Skeletal muscle satellite cell (primary cell): ENCODE data around the gene CT47A1. TPM values are rescaled to one million over a fixed set of nuclear protein-coding genes. Genes with fewer than 3 reads are reported as not detected.
"Not testable (repeated sequence)": the region's sequence is repeated elsewhere in the genome, so short reads cannot be mapped to it uniquely, and the experiment has no call there.

Experiments used
- H3K27me3 ChIP-seq: 2 replicates; pipeline ENCODE4 v1.7.0; 2013; ENCODE audit warnings: low read length; ENCODE audit not compliant: control insufficient read depth, insufficient read depth
- H3K36me3 ChIP-seq: 2 replicates; pipeline ENCODE4 v1.7.0; 2013; ENCODE audit warnings: mild to moderate bottlenecking, control low read depth, low read length; ENCODE audit not compliant: insufficient read depth
- H3K4me1 ChIP-seq: 2 replicates; pipeline ENCODE4 v1.7.0; 2013; ENCODE audit warnings: low read length; ENCODE audit not compliant: control insufficient read depth, insufficient read depth
- H3K4me2 ChIP-seq: 2 replicates; pipeline ENCODE4 v1.7.0; 2013; ENCODE audit warnings: mild to moderate bottlenecking, low read length
- H3K4me3 ChIP-seq: 2 replicates; pipeline ENCODE4 v1.7.0; 2013; ENCODE audit warnings: low read length
- H3K9ac ChIP-seq: 2 replicates; pipeline ENCODE4 v1.7.0; 2013; ENCODE audit warnings: mild to moderate bottlenecking, low read depth, low read length, moderate library complexity
- H3K9me3 ChIP-seq: replicated peaks from 2 replicates; pipeline ENCODE4 v1.7.0; 2013; ENCODE audit warnings: mild to moderate bottlenecking, control low read depth, low read length
- small RNA-seq: library from RNA; depleted of rRNA; stranded (forward); fragments of <200 nt; gene quantifications from one replicate; pipeline ENCODE3, GENCODE V24; 2012

The CT47A1 gene

GRCh38 chrX:120956500-120956899, 29.1 kb downstream of the CT47A1 start, which contains the start of gene CT47A7:
Gene CT47A7, minus strand, starts transcription at chrX:120956600. Its CDS starts 255 bp downstream, at chrX:120956345.
- H3K9ac ChIP-seq, H3K27me3 ChIP-seq, H3K9me3 ChIP-seq, H3K4me3 ChIP-seq, H3K4me1 ChIP-seq, H3K36me3 ChIP-seq, H3K4me2 ChIP-seq: not testable (repeated sequence)

Small RNA genes within 50 kb of the gene (small RNA-seq; reads per million reads assigned to genes)
- gene AL670379.1, result not detected
- gene AL670379.10, result not detected
- gene AL670379.11, result not detected
- not detected for gene AL670379.12
- not detected for gene AL670379.2
- gene AL670379.3, result not detected
- not detected for gene AL670379.4
- not detected for gene AL670379.5
- not detected for gene AL670379.6
- not detected for gene AL670379.7
- not detected for gene AL670379.8
- not detected for gene AL670379.9
